Natural killer cell (primary cell): ENCODE results near the gene ZRANB2. TPM values are rescaled to one million over a fixed set of nuclear protein-coding genes. Genes with fewer than 3 reads are reported as not detected.
A peak's percentile ranks its signal among the peaks of the same experiment; 100 is the strongest.

Source experiments
- ATAC-seq, 3 donors: fragments of 150-1000 bp in 2 of 3; fragments of 200-7000 bp in 1 of 3; cut with Tn5 transposase; 1 replicate in 1 of 3; 2 replicates in 2 of 3; pipeline ENCODE4 v1.10.0; 2021; ENCODE audit warnings: mild to moderate bottlenecking in 2 of 3, moderate library complexity in 2 of 3
- DNase-seq, 2 donors: peaks; one replicate each; pipeline versions ENCODE4 v3.0.0 to v3.0.0-alpha.2; 2013 to 2021; ENCODE audit warnings: mixed read lengths in 1 of 2
- H3K27ac ChIP-seq: one replicate; pipeline ENCODE4 v1.5.1; 2013; ENCODE audit warnings: mild to moderate bottlenecking, low read length
- H3K27me3 ChIP-seq: one replicate; pipeline ENCODE4 v1.6.1; 2013; ENCODE audit warnings: low read length; ENCODE audit not compliant: control insufficient read depth, insufficient read depth
- H3K36me3 ChIP-seq: one replicate; pipeline ENCODE4 v1.6.1; 2013; ENCODE audit warnings: low read length; ENCODE audit not compliant: control insufficient read depth, insufficient read depth
- H3K4me1 ChIP-seq: one replicate; pipeline ENCODE4 v1.6.1; 2013; ENCODE audit warnings: low read length; ENCODE audit not compliant: control insufficient read depth, insufficient read depth
- H3K4me3 ChIP-seq: one replicate; pipeline ENCODE4 v1.5.1; 2013; ENCODE audit warnings: low read length
- H3K9me3 ChIP-seq: one replicate; pipeline ENCODE4 v1.6.1; 2013; ENCODE audit warnings: low read length; ENCODE audit not compliant: control insufficient read depth, insufficient read depth
- H3K27ac Mint-ChIP-seq, 2 donors: one replicate each; pipeline ENCODE4 v1.8.0; 2022; ENCODE audit warnings: mild to moderate bottlenecking in 2 of 2, mixed read lengths in 2 of 2, moderate library complexity in 1 of 2
- H3K27me3 Mint-ChIP-seq, 2 donors: one replicate each; pipeline ENCODE4 v1.8.0; 2022; ENCODE audit warnings: low read depth in 2 of 2, mixed read lengths in 2 of 2
- H3K36me3 Mint-ChIP-seq: one replicate; pipeline ENCODE4 v1.8.0; 2022; ENCODE audit warnings: mixed read lengths
- H3K4me1 Mint-ChIP-seq, 2 donors: one replicate each; pipeline ENCODE4 v1.8.0; 2022; ENCODE audit warnings: mixed read lengths in 2 of 2
- H3K4me3 Mint-ChIP-seq: one replicate; pipeline ENCODE4 v1.8.0; 2022; ENCODE audit warnings: mild to moderate bottlenecking, moderate library complexity, mixed read lengths
- H3K9me3 Mint-ChIP-seq, 2 donors: one replicate each; pipeline ENCODE4 v1.8.0; 2022; ENCODE audit warnings: mixed read lengths in 2 of 2
- WGBS: methylation state at CpG from one replicate; pipeline ENCODE4 v1.1.7; 2013; ENCODE audit warnings: missing lambda C conversion rate; ENCODE audit not compliant: insufficient coverage; 5-methylcytosine and 5-hydroxymethylcytosine counted together
- intact Hi-C: fragments of 100-400 bp; cut with micrococcal nuclease; formaldehyde crosslinking; loops from one replicate; pipeline ENCODE4 v1.14.2; 2022
- total RNA-seq, 4 donors: library from RNA; stranded (reverse); fragments of 120-200 nt in 1 of 4; gene quantifications; one replicate each; pipeline versions ENCODE4 v1.2.3 to v1.2.4, GENCODE V29; 2013 to 2022
- TF ChIP-seq, protein P1 (sequence below): fragments of 200-600 bp; IDR thresholded peaks from one replicate; pipeline ENCODE4 v1.8.0; 2022; ENCODE audit warnings: antibody characterized with exemption

The ZRANB2 gene
- total RNA-seq, 3 donors from 2014 or later (not counting 1 experiment from before 2014, with no cell fraction given): 114 to 133 (median 128) TPM

GRCh38 chr1:71083271-71083670 lies 2.4 kb upstream of the ZRANB2 start:
- TF ChIP-seq, protein P1, sequence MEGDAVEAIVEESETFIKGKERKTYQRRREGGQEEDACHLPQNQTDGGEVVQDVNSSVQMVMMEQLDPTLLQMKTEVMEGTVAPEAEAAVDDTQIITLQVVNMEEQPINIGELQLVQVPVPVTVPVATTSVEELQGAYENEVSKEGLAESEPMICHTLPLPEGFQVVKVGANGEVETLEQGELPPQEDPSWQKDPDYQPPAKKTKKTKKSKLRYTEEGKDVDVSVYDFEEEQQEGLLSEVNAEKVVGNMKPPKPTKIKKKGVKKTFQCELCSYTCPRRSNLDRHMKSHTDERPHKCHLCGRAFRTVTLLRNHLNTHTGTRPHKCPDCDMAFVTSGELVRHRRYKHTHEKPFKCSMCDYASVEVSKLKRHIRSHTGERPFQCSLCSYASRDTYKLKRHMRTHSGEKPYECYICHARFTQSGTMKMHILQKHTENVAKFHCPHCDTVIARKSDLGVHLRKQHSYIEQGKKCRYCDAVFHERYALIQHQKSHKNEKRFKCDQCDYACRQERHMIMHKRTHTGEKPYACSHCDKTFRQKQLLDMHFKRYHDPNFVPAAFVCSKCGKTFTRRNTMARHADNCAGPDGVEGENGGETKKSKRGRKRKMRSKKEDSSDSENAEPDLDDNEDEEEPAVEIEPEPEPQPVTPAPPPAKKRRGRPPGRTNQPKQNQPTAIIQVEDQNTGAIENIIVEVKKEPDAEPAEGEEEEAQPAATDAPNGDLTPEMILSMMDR: no peak
- H3K27me3 Mint-ChIP-seq: peaks cover 29 to 48% of the 10 kb centered on the region in 2 donors
- ATAC-seq: no peak
- Histone ChIP-seq H3K4me1 (peaks cover 9% of the 10 kb centered on the region), H3K27me3 (no peaks in the 10 kb centered on the region), H3K36me3 (peaks cover 2% of the 10 kb centered on the region), H3K9me3 (no peaks in the 10 kb centered on the region), H3K27ac (no peak overlapping the region), H3K4me3 (no peak overlapping the region)
- H3K4me3 Mint-ChIP-seq: no peak overlapping the region
- no peak for DNase-seq
- no peak overlapping the region for H3K27ac Mint-ChIP-seq
- no peaks in the 10 kb centered on the region for H3K9me3 Mint-ChIP-seq
- H3K4me1 Mint-ChIP-seq: peaks cover 27 to 30% of the 10 kb centered on the region in 2 donors
- intact Hi-C loops: no loop called here
- H3K36me3 Mint-ChIP-seq: peaks cover 12% of the 10 kb centered on the region
- 83% methylated on average over 2 of the region's 2 CpGs for WGBS

- Histone ChIP-seq H3K27ac (peak overlapping the region; percentile 90), H3K36me3 (peaks cover 17% of the 10 kb centered on the region), H3K4me1 (peaks cover 11% of the 10 kb centered on the region), H3K27me3 (no peaks in the 10 kb centered on the region), H3K4me3 (peak overlapping the region; percentile 99), H3K9me3 (no peaks in the 10 kb centered on the region)
- peak overlapping the region; percentile 93 for H3K4me3 Mint-ChIP-seq
- intact Hi-C loops: loop anchor here (1.0 kb wide), 2 partner anchors 727 to 876 kb away; partner anchors contain the start of genes ANKRD13C and LRRC40
- peaks cover 27 to 30% of the 10 kb centered on the region in 2 donors for H3K4me1 Mint-ChIP-seq
- no peaks in the 10 kb centered on the region for H3K9me3 Mint-ChIP-seq
- H3K36me3 Mint-ChIP-seq: peaks cover 12% of the 10 kb centered on the region
- H3K27me3 Mint-ChIP-seq: peaks cover 25 to 41% of the 10 kb centered on the region in 2 donors
- TF ChIP-seq, protein P1: no peak
- peak overlapping the region; percentile 99 for H3K27ac Mint-ChIP-seq
- 75% methylated on average over 7 of the region's 7 CpGs for WGBS
- ATAC-seq (no peak), DNase-seq (peak in 1 of 2 donors; percentile 13)
These were observed 854 bp upstream of the ZRANB2 start for GRCh38 chr1:71081697-71082080.

GRCh38 chr1:71080230-71080738 lies 551 bp downstream of the ZRANB2 start:
- WGBS: 4% methylated on average over 17 of the region's 17 CpGs
- Mint-ChIP-seq H3K4me1 (peaks cover 30 to 37% of the 10 kb centered on the region in 2 donors), H3K36me3 (peaks cover 18% of the 10 kb centered on the region), H3K4me3 (peak overlapping the region; percentile 93), H3K27me3 (peaks cover 18 to 31% of the 10 kb centered on the region in 2 donors), H3K9me3 (no peaks in the 10 kb centered on the region), H3K27ac (peak overlapping the region; percentile 99)
- Histone ChIP-seq H3K36me3 (peaks cover 30% of the 10 kb centered on the region), H3K4me1 (peaks cover 11% of the 10 kb centered on the region), H3K4me3 (peak overlapping the region; percentile 99), H3K9me3 (no peaks in the 10 kb centered on the region), H3K27me3 (no peaks in the 10 kb centered on the region), H3K27ac (peak overlapping the region; percentile 90)
- peak in 1 of 2 donors; percentile 29 for DNase-seq
- intact Hi-C loops: no loop called here
- peak in 1 of 3 donors; percentile 1 for ATAC-seq
- TF ChIP-seq, protein P1: no peak

DNA sequence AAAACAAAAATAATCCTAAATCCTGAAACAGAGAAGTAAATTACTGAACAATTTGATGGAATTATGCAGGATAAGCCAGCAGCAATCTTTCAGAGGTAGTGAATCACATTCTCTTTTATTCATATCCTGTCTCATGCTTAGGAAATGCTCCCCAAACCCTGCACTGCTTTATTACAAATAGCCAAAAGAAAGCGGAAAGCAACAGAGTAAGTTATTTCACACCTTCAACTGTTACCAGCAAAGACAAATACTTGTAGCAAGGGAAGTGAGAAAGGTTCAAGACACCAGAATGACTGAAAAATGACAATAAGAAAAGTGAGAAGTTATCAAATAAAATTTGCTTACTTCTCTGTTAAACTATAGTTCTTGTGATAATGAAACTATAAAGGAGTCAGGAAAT lies 6.2 kb downstream of the ZRANB2 start:
- Histone ChIP-seq H3K4me3 (no peak overlapping the region), H3K9me3 (no peaks in the 10 kb centered on the region), H3K36me3 (peaks cover 83% of the 10 kb centered on the region), H3K27ac (no peak overlapping the region), H3K4me1 (peaks cover 3% of the 10 kb centered on the region), H3K27me3 (no peaks in the 10 kb centered on the region)
- Mint-ChIP-seq H3K4me3 (peak overlapping the region; percentile 22), H3K36me3 (peaks cover 43% of the 10 kb centered on the region), H3K4me1 (peaks cover 46 to 48% of the 10 kb centered on the region in 2 donors), H3K27ac (peak overlapping the region; percentile 29 to 86), H3K9me3 (no peaks in the 10 kb centered on the region), H3K27me3 (no peaks in the 10 kb centered on the region)
- ATAC-seq (peak; percentile 64 to 73 (median 70)), DNase-seq (no peak)
- TF ChIP-seq, protein P1: no peak
- no CpG with 5 or more reads among the region's 1 CpG for WGBS
- intact Hi-C loops: loop anchor here (5.0 kb wide), 1 partner anchor 852 kb away; the partner anchor contains the start of gene SRSF11
